Muscle layer of colon (tissue), 2 donors: Measurements from ENCODE around the gene FNDC11.

ENCODE experiments used
- H3K27ac ChIP-seq: one replicate; pipeline ENCODE4 v1.7.0; 2013; ENCODE audit warnings: low read depth, mild to moderate bottlenecking, low read length, moderate library complexity
- H3K27me3 ChIP-seq, 2 donors: one replicate each; pipeline ENCODE4 v1.7.0; 2013; ENCODE audit warnings: low read length in 2 of 2, mild to moderate bottlenecking in 2 of 2; ENCODE audit not compliant: insufficient read depth in 2 of 2, control insufficient read depth in 1 of 2
- H3K36me3 ChIP-seq: one replicate; pipeline ENCODE4 v1.7.0; 2013; ENCODE audit warnings: mild to moderate bottlenecking, low read length; ENCODE audit not compliant: insufficient read depth
- H3K4me1 ChIP-seq: one replicate; pipeline ENCODE4 v1.7.0; 2013; ENCODE audit warnings: mild to moderate bottlenecking, low read length; ENCODE audit not compliant: insufficient read depth
- H3K4me3 ChIP-seq, 2 donors: one replicate each; pipeline ENCODE4 v1.7.0; 2013; ENCODE audit warnings: low read length in 2 of 2, low read depth in 1 of 2, mild to moderate bottlenecking in 1 of 2, moderate library complexity in 1 of 2
- H3K9ac ChIP-seq: one replicate; pipeline ENCODE4 v1.7.0; 2013; ENCODE audit warnings: low read length
- H3K9me3 ChIP-seq: one replicate; pipeline ENCODE4 v1.7.0; 2013; ENCODE audit warnings: mild to moderate bottlenecking, low read length
- donor health status: abdominal sarcoma.
- donor health status: Adenocarcinoma of cecum.

Gene FNDC11

GRCh38 chr20:63586797-63587196, 32.8 kb downstream of the FNDC11 start:
- peaks cover 1% of the 10 kb centered on the region for H3K36me3 ChIP-seq
- H3K9ac ChIP-seq: no peak overlapping the region
- H3K27ac ChIP-seq: no peak overlapping the region
- no peaks in the 10 kb centered on the region for H3K9me3 ChIP-seq
- H3K27me3 ChIP-seq: no peaks in the 10 kb centered on the region
- no peaks in the 10 kb centered on the region for H3K4me1 ChIP-seq
- H3K4me3 ChIP-seq: no peak overlapping the region

- Histone ChIP-seq H3K9me3 (no peaks in the 10 kb centered on the region), H3K27me3 (no peaks in the 10 kb centered on the region), H3K27ac (no peak overlapping the region), H3K4me3 (no peak overlapping the region), H3K9ac (no peak overlapping the region), H3K36me3 (peaks cover 6% of the 10 kb centered on the region), H3K4me1 (no peaks in the 10 kb centered on the region)
Measured at GRCh38 chr20:63587256-63587655, 33.3 kb downstream of the FNDC11 start.

- Histone ChIP-seq H3K9ac (no peak overlapping the region), H3K27me3 (no peaks in the 10 kb centered on the region), H3K27ac (no peak overlapping the region), H3K36me3 (peaks cover 13% of the 10 kb centered on the region), H3K9me3 (no peaks in the 10 kb centered on the region), H3K4me3 (no peak overlapping the region), H3K4me1 (no peaks in the 10 kb centered on the region)
Measured at GRCh38 chr20:63587776-63588591, 34.0 kb downstream of the FNDC11 start.

GRCh38 chr20:63588641-63589041, 34.7 kb downstream of the FNDC11 start:
- H3K4me3 ChIP-seq: no peak overlapping the region
- H3K27me3 ChIP-seq: no peaks in the 10 kb centered on the region
- H3K27ac ChIP-seq: no peak overlapping the region
- no peaks in the 10 kb centered on the region for H3K4me1 ChIP-seq
- peaks cover 16% of the 10 kb centered on the region for H3K36me3 ChIP-seq
- H3K9me3 ChIP-seq: no peaks in the 10 kb centered on the region
- no peak overlapping the region for H3K9ac ChIP-seq

GRCh38 chr20:63589261-63590217, 35.6 kb downstream of the FNDC11 start:
- no peaks in the 10 kb centered on the region for H3K9me3 ChIP-seq
- no peaks in the 10 kb centered on the region for H3K27me3 ChIP-seq
- no peaks in the 10 kb centered on the region for H3K4me1 ChIP-seq
- H3K4me3 ChIP-seq: no peak overlapping the region
- peaks cover 16% of the 10 kb centered on the region for H3K36me3 ChIP-seq
- no peak overlapping the region for H3K9ac ChIP-seq
- H3K27ac ChIP-seq: no peak overlapping the region

- Histone ChIP-seq H3K9me3 (no peaks in the 10 kb centered on the region), H3K4me3 (no peak overlapping the region), H3K27ac (no peak overlapping the region), H3K9ac (no peak overlapping the region), H3K36me3 (peaks cover 16% of the 10 kb centered on the region), H3K27me3 (no peaks in the 10 kb centered on the region), H3K4me1 (no peaks in the 10 kb centered on the region)
Measured at GRCh38 chr20:63590218-63591146, 36.5 kb downstream of the FNDC11 start.

GRCh38 chr20:63591147-63591533, 37.2 kb downstream of the FNDC11 start:
- no peaks in the 10 kb centered on the region for H3K4me1 ChIP-seq
- H3K9me3 ChIP-seq: no peaks in the 10 kb centered on the region
- H3K36me3 ChIP-seq: peaks cover 16% of the 10 kb centered on the region
- H3K4me3 ChIP-seq: no peak overlapping the region
- no peak overlapping the region for H3K9ac ChIP-seq
- no peak overlapping the region for H3K27ac ChIP-seq
- no peaks in the 10 kb centered on the region for H3K27me3 ChIP-seq

GRCh38 chr20:63591786-63592355, 37.9 kb downstream of the FNDC11 start:
- H3K4me1 ChIP-seq: no peaks in the 10 kb centered on the region
- peaks cover 16% of the 10 kb centered on the region for H3K36me3 ChIP-seq
- H3K27ac ChIP-seq: no peak overlapping the region

GRCh38 chr20:63592661-63593060, 38.7 kb downstream of the FNDC11 start:
- H3K4me1 ChIP-seq: no peaks in the 10 kb centered on the region
- H3K36me3 ChIP-seq: peaks cover 21% of the 10 kb centered on the region

More at GRCh38 chr20:63591786-63592355, 37.9 kb downstream of the FNDC11 start:
- H3K9me3 ChIP-seq: no peaks in the 10 kb centered on the region
- H3K4me3 ChIP-seq: no peak overlapping the region
- no peaks in the 10 kb centered on the region for H3K27me3 ChIP-seq
- H3K9ac ChIP-seq: no peak overlapping the region

GRCh38 chr20:63594043-63594561, 40.1 kb downstream of the FNDC11 start:
- Histone ChIP-seq H3K36me3 (peaks cover 22% of the 10 kb centered on the region), H3K9me3 (no peaks in the 10 kb centered on the region), H3K9ac (no peak overlapping the region), H3K4me3 (no peak overlapping the region), H3K27me3 (no peaks in the 10 kb centered on the region), H3K4me1 (no peaks in the 10 kb centered on the region), H3K27ac (no peak overlapping the region)

More at GRCh38 chr20:63592661-63593060, 38.7 kb downstream of the FNDC11 start:
- H3K9ac ChIP-seq: no peak overlapping the region
- H3K27me3 ChIP-seq: no peaks in the 10 kb centered on the region
- no peak overlapping the region for H3K4me3 ChIP-seq
- H3K9me3 ChIP-seq: no peaks in the 10 kb centered on the region
- H3K27ac ChIP-seq: no peak overlapping the region
